ENCODE measurements around the gene CCL26. TPM values are rescaled to one million over a fixed set of nuclear protein-coding genes. Genes with fewer than 3 reads are reported as not detected.

The CCL26 gene
- total and polyA plus RNA-seq, 9 of the 15 experiments (the other 6 are each of a cell fraction or from before 2014, with no cell fraction given), result 2.3 to 26.8 (median 8.4) TPM

- Histone ChIP-seq H3K27me3 (ENCODE audit: control insufficient read depth in 2 of 2, insufficient read depth in 2 of 2, low read length in 2 of 2) (no peaks in the 10 kb centered on the region), H3K36me3 (ENCODE audit: control insufficient read depth, insufficient read depth, low read length) (peaks cover 5% of the 10 kb centered on the region; the same call in 2 of the 3 replicates), H3K4me1 (replicated peaks in 1 of 2; ENCODE audit: control insufficient read depth in 2 of 2, insufficient read depth in 2 of 2, low read length in 2 of 2) (peaks cover 45 to 47% of the 10 kb centered on the region in 2 experiments), H3K4me3 (no peak overlapping the region), H4K20me1 (replicated peaks; ENCODE audit: control insufficient read depth, insufficient read depth, low read length) (no peaks in the 10 kb centered on the region), H3K9ac (ENCODE audit: insufficient read depth in 1 of 2, low read depth in 2 of 2, low read length in 2 of 2) (peak overlapping the region; percentile 1 to 48; a peak in 3 of 4 replicates), H3K79me2 (ENCODE audit: control insufficient read depth, insufficient read depth, low read length) (peaks cover 37% of the 10 kb centered on the region), H2AFZ (ENCODE audit: low read depth, low read length) (peak overlapping the region; percentile 84), H3K9me3 (replicated peaks; ENCODE audit: control insufficient read depth, insufficient read depth, low read depth, low read length) (no peaks in the 10 kb centered on the region), H3K27ac (ENCODE audit: extremely low read depth, low read depth, low read length) (peak overlapping the region; percentile 73), H3K9me1 (ENCODE audit: control insufficient read depth, insufficient read depth, low read length) (no peaks in the 10 kb centered on the region), H3K4me2 (ENCODE audit: insufficient read depth, low read length) (peak overlapping the region; percentile 75)
- ChIA-PET CTCF (ENCODE audit: low intra/inter-chr PET ratio) (interaction anchor here (0.6 kb wide), 1 partner anchor 53 kb away, joined by 3 read pairs; no protein-coding TSS in a partner anchor), POLR2A (interaction anchor here (0.5 to 0.8 kb wide), 2 partner anchors 9 to 207 kb away, joined by 3 read pairs; no protein-coding TSS in a partner anchor)
- BruUV-seq (replicated peaks), result TSS peak; percentile 15
- 21% methylated on average over 9 of the region's 9 CpGs for WGBS (ENCODE audit: insufficient coverage, low coverage, missing lambda C conversion rate)
- DNase-seq (ENCODE audit: extremely low read depth in 1 of 4, low spot score in 3 of 4), result peak; percentile 78 to 96 (median 85)
- peak; percentile 98 for FAIRE-seq
- in situ Hi-C loops (cut with MboI) (no loop called here), intact Hi-C loops (cut with micrococcal nuclease) (loop anchor here (5.0 kb wide), 1 partner anchor 63 kb away; no protein-coding TSS in a partner anchor)
- ATAC-seq, result peak; percentile 68
- no peak for TF ChIP-seq ZNF12 (CRISPR knock-in tag; IDR thresholded peaks at IDR 0.05)
- peak in 1 of 2 experiments; percentile 49; a peak in 2 of 3 replicates for TF ChIP-seq CBX3 (IDR thresholded peaks at IDR 0.05; ENCODE audit: borderline replicate concordance in 1 of 2, low read length in 2 of 2)
- TF ChIP-seq STAT5A (IDR thresholded peaks at IDR 0.05; ENCODE audit: borderline replicate concordance, low read length), result peak; percentile 45; the same call in 1 of the 2 replicates
- peak; percentile 32 for TF ChIP-seq TAF1 (IDR thresholded peaks at IDR 0.05; ENCODE audit: control insufficient read depth, extremely low read depth, insufficient read depth, low read length, severe bottlenecking)
- TF ChIP-seq CHD2 (IDR thresholded peaks at IDR 0.05; ENCODE audit: low read depth, low read length), result peak; percentile 64; the same call in 1 of the 2 replicates
- peak; percentile 87 for TF ChIP-seq DPF2 (IDR thresholded peaks at IDR 0.05)
- peak; percentile 97 for TF ChIP-seq ESRRA (IDR thresholded peaks at IDR 0.05; ENCODE audit: borderline replicate concordance, low read depth)
- TF ChIP-seq NEUROD1 (IDR thresholded peaks at IDR 0.05; ENCODE audit: borderline replicate concordance, low read depth, low read length, partially characterized antibody), result peak; percentile 52
- TF ChIP-seq ATF3 (IDR thresholded peaks at IDR 0.05), result peak; percentile 38; the same call in 1 of the 2 replicates
- peak; percentile 39; the same call in 1 of the 2 replicates for TF ChIP-seq ATF3 (CRISPR knock-in tag; conservative IDR thresholded peaks at IDR 0.05)
- TF ChIP-seq HDAC2 (IDR thresholded peaks at IDR 0.05), result peak; percentile 88
- peak; percentile 83 for TF ChIP-seq TEAD4 (IDR thresholded peaks at IDR 0.05; ENCODE audit: low read length)
- TF ChIP-seq TEAD4 (CRISPR knock-in tag; IDR thresholded peaks at IDR 0.05; ENCODE audit: borderline replicate concordance), result no peak
- peak; percentile 58; the same call in 1 of the 2 replicates for TF ChIP-seq CREB3L1 (IDR thresholded peaks at IDR 0.05; ENCODE audit: borderline replicate concordance, low read depth)
- peak; percentile 88 to 95 for TF ChIP-seq KDM1A (IDR thresholded peaks at IDR 0.05)
- TF ChIP-seq ZBED1 (IDR thresholded peaks at IDR 0.05), result no peak
- TF ChIP-seq JUNB (CRISPR knock-in tag; conservative IDR thresholded peaks at IDR 0.05), result no peak
Measured at GRCh38 chr7:75734586-75735458, 37.2 kb downstream of the CCL26 start.
